H1 (cell line): ENCODE measurements around the gene PTPRG. TPM values are rescaled to one million over a fixed set of nuclear protein-coding genes. Genes with fewer than 3 reads are reported as not detected.

Experiments used
- CTCF ChIA-PET: fragments of 300-600 bp; sonication (Branson Sonifier 250); formaldehyde crosslinking; loops from one replicate; lab custom pipeline; 2021; ENCODE audit not compliant: partially characterized antibody; lab: Charles Lee
- POLR2A ChIA-PET: fragments of 300-600 bp; sonication (Branson Sonifier 250); formaldehyde crosslinking; loops from one replicate; lab custom pipeline; 2021; ENCODE audit warnings: inconsistent platforms; ENCODE audit not compliant: partially characterized antibody; lab: Charles Lee
- DNase-seq, 2 experiments: peaks; one replicate each; pipeline versions ENCODE4 v3.0.0 to v3.0.0-alpha.2; 2010 to 2022; ENCODE audit warnings: low spot score in 2 of 2, low read depth in 1 of 2, mixed read lengths in 1 of 2
- FAIRE-seq: peaks from 2 replicates; lab custom pipeline; 2011; peaks lifted over from hg19 to GRCh38; lab: Jason Lieb, UNC
- H2AFZ ChIP-seq: 2 replicates; pipeline ENCODE4 v1.8.1; 2012; ENCODE audit warnings: low read length, inconsistent platforms
- H2AK5ac ChIP-seq: 2 replicates; pipeline ENCODE4 v1.6.1; 2013; ENCODE audit warnings: low read depth, low read length
- H2BK120ac ChIP-seq: replicated peaks from 2 replicates; pipeline ENCODE3; 2013; ENCODE audit warnings: low read depth, low read length, inconsistent platforms
- H2BK12ac ChIP-seq: 2 replicates; pipeline ENCODE4 v1.6.1; 2013; ENCODE audit warnings: low read depth, low read length
- H2BK15ac ChIP-seq: 2 replicates; pipeline ENCODE4 v1.6.1; 2013; ENCODE audit warnings: low read length
- H2BK20ac ChIP-seq: 2 replicates; pipeline ENCODE4 v1.6.1; 2013; ENCODE audit warnings: low read length
- H2BK5ac ChIP-seq: 2 replicates; pipeline ENCODE4 v1.6.1; 2013; ENCODE audit warnings: low read depth, low read length
- H3K14ac ChIP-seq: 2 replicates; pipeline ENCODE4 v1.6.1; 2013; ENCODE audit warnings: inconsistent platforms; ENCODE audit not compliant: insufficient read length
- H3K18ac ChIP-seq: 2 replicates; pipeline ENCODE4 v1.6.1; 2013; ENCODE audit warnings: low read length; ENCODE audit errors: extremely low read depth
- H3K23ac ChIP-seq: 2 replicates; pipeline ENCODE4 v1.6.1; 2013; ENCODE audit warnings: inconsistent platforms; ENCODE audit not compliant: insufficient read length
- H3K23me2 ChIP-seq: 2 replicates; pipeline ENCODE4 v1.6.1; 2013; ENCODE audit warnings: low read depth, low read length
- H3K27ac ChIP-seq: 2 replicates; pipeline ENCODE4 v1.6.1; 2011; ENCODE audit warnings: low read depth, low read length, inconsistent platforms
- H3K27me3 ChIP-seq, 4 experiments: replicated peaks in 1 of 4; 1 replicate in 1 of 4; 2 replicates in 3 of 4; pipeline versions ENCODE4 v1.6.1 to v1.8.1; 2011 to 2013; ENCODE audit warnings: low read length in 3 of 4, mild to moderate bottlenecking in 3 of 4, inconsistent platforms in 2 of 4, mixed read lengths in 2 of 4, moderate library complexity in 1 of 4; ENCODE audit not compliant: control insufficient read depth in 3 of 4, insufficient read depth in 3 of 4; ENCODE audit errors: extremely low read depth in 1 of 4
- H3K36me3 ChIP-seq, 4 experiments: 2 replicates each; pipeline versions ENCODE4 v1.6.1 to v1.8.1; 2011 to 2013; ENCODE audit warnings: mild to moderate bottlenecking in 4 of 4, low read length in 3 of 4, moderate library complexity in 2 of 4, control low read depth in 1 of 4, inconsistent platforms in 1 of 4; ENCODE audit not compliant: insufficient read depth in 4 of 4, control insufficient read depth in 2 of 4
- H3K4ac ChIP-seq: replicated peaks from 2 replicates; pipeline ENCODE3; 2013; ENCODE audit warnings: low read length, low read depth, mixed read lengths, inconsistent platforms; ENCODE audit not compliant: insufficient read length
- H3K4me1 ChIP-seq, 4 experiments: replicated peaks in 1 of 4; 1 replicate in 1 of 4; 2 replicates in 3 of 4; pipeline versions ENCODE4 v1.6.1 to v1.8.1; 2011 to 2013; ENCODE audit warnings: low read length in 3 of 4, inconsistent platforms in 2 of 4, mixed read lengths in 1 of 4; ENCODE audit not compliant: insufficient read depth in 4 of 4, control insufficient read depth in 3 of 4
- H3K4me2 ChIP-seq, 2 experiments: 2 replicates each; pipeline versions ENCODE4 v1.6.1 to v1.8.1; 2011 to 2013; ENCODE audit warnings: low read depth in 2 of 2, low read length in 2 of 2, control low read depth in 1 of 2, inconsistent platforms in 1 of 2, mild to moderate bottlenecking in 1 of 2; ENCODE audit not compliant: insufficient read depth in 1 of 2
- H3K4me3 ChIP-seq, 4 experiments: fragments of 200-600, 300-600 bp in 1 of 4; sonication (generic), shearing (Covaris generic), sonication (Bioruptor Twin) in 1 of 4; 2 replicates each; pipeline versions ENCODE4 v1.5.1 to v1.8.1; 2011 to 2016; ENCODE audit warnings: low read length in 4 of 4, low read depth in 3 of 4, control low read depth in 2 of 4, inconsistent platforms in 2 of 4, mild to moderate bottlenecking in 2 of 4, mixed read lengths in 1 of 4, moderate library complexity in 1 of 4; ENCODE audit not compliant: insufficient read depth in 2 of 4; ENCODE audit errors: extremely low read depth in 1 of 4
- H3K56ac ChIP-seq: replicated peaks from 2 replicates; pipeline ENCODE3; 2013; ENCODE audit warnings: low read depth, mild to moderate bottlenecking, mixed read lengths, low read length, inconsistent platforms; ENCODE audit not compliant: insufficient read length
- H3K79me1 ChIP-seq: 2 replicates; pipeline ENCODE4 v1.6.1; 2013; ENCODE audit warnings: low read depth, low read length, control low read depth
- H3K79me2 ChIP-seq, 2 experiments: 2 replicates each; pipeline versions ENCODE4 v1.6.1 to v1.8.1; 2012 to 2013; ENCODE audit warnings: low read length in 2 of 2, mild to moderate bottlenecking in 2 of 2, inconsistent platforms in 1 of 2; ENCODE audit not compliant: insufficient read depth in 2 of 2, control insufficient read depth in 1 of 2
- H3K9ac ChIP-seq, 4 experiments: replicated peaks in 1 of 4; 1 replicate in 1 of 4; 2 replicates in 3 of 4; pipeline versions ENCODE4 v1.6.1 to v1.8.1; 2011 to 2013; ENCODE audit warnings: low read depth in 3 of 4, low read length in 3 of 4, control low read depth in 2 of 4, mild to moderate bottlenecking in 2 of 4, moderate library complexity in 2 of 4, inconsistent platforms in 1 of 4; ENCODE audit errors: extremely low read depth in 1 of 4
- H3K9me3 ChIP-seq, 2 experiments: 2 replicates each; pipeline versions ENCODE4 v1.6.1 to v1.8.1; 2012 to 2013; ENCODE audit warnings: mild to moderate bottlenecking in 2 of 2, moderate library complexity in 2 of 2, control low read depth in 1 of 2, inconsistent platforms in 1 of 2, low read depth in 1 of 2, low read length in 1 of 2, mixed read lengths in 1 of 2; ENCODE audit not compliant: insufficient read depth in 2 of 2
- H4K20me1 ChIP-seq, 2 experiments: replicated peaks in 1 of 2; 2 replicates each; pipeline versions ENCODE3 to v1.8.1; 2011 to 2013; ENCODE audit warnings: inconsistent platforms in 2 of 2, low read length in 2 of 2, mild to moderate bottlenecking in 1 of 2; ENCODE audit not compliant: insufficient read depth in 2 of 2, control insufficient read depth in 1 of 2
- H4K5ac ChIP-seq: 2 replicates; pipeline ENCODE4 v1.6.1; 2013; ENCODE audit warnings: low read length, low read depth, mixed read lengths, inconsistent platforms; ENCODE audit not compliant: insufficient read length
- H4K8ac ChIP-seq: 2 replicates; pipeline ENCODE4 v1.8.0; 2013; ENCODE audit warnings: mild to moderate bottlenecking, moderate library complexity, low read length, inconsistent platforms; ENCODE audit not compliant: insufficient read depth; ENCODE audit errors: extremely low read depth
- H4K91ac ChIP-seq: replicated peaks from 2 replicates; pipeline ENCODE3; 2013; ENCODE audit warnings: low read length, mixed read lengths, inconsistent platforms; ENCODE audit not compliant: insufficient read length
- CEBPB ChIP-seq: IDR thresholded peaks from 2 replicates; pipeline ENCODE4 v1.6.1; 2012; ENCODE audit warnings: low read depth, low read length
- MAFK ChIP-seq: IDR thresholded peaks from 2 replicates; pipeline ENCODE4 v1.6.1; 2012; ENCODE audit warnings: low read depth, mild to moderate bottlenecking, improper control_type of control experiment, low read length
- RAD21 ChIP-seq, 2 experiments: IDR thresholded peaks in 1 of 2; conservative IDR thresholded peaks in 1 of 2; 2 replicates each; pipeline ENCODE4 v1.6.1; 2011; ENCODE audit warnings: low read depth in 2 of 2, low read length in 2 of 2, improper control_type of control experiment in 1 of 2, inconsistent platforms in 1 of 2, mild to moderate bottlenecking in 1 of 2, moderate library complexity in 1 of 2
- WGBS, 2 experiments: shearing (Covaris generic) in 1 of 2; methylation state at CpG; one replicate each; pipeline versions ENCODE4 v1.1.6 to v1.1.7; 2013 to 2015; ENCODE audit warnings: low lambda C conversion rate in 2 of 2, mixed read lengths in 2 of 2, inconsistent platforms in 1 of 2, low coverage in 1 of 2, missing lambda C conversion rate in 1 of 2; ENCODE audit not compliant: insufficient replicate concordance in 2 of 2, insufficient coverage in 1 of 2, insufficient read length in 1 of 2; ENCODE audit errors: extremely low coverage in 1 of 2, missing lambda C conversion rate in 1 of 2; 5-methylcytosine and 5-hydroxymethylcytosine counted together
- polyA plus RNA-seq, 7 experiments: library from polyadenylated mRNA; depleted of rRNA in 3 of 7; stranded (reverse) in 5 of 7; unstranded in 2 of 7; fragments of >200 nt in 5 of 7; fragments of 200-250 nt in 2 of 7; gene quantifications; 1 replicate in 5 of 7; 2 replicates in 1 of 7; 4 replicates in 1 of 7; pipeline versions ENCODE4 v1.2.1 to v1.2.3, GENCODE V29; 2011 to 2013; ENCODE audit warnings: missing spikeins in 2 of 7, mixed read lengths in 2 of 7
- total RNA-seq: library from RNA; stranded (reverse); fragmentation: NEBNext Ultra II Directional; extraction: Animal tissue kit (Norgen Biotek cat#: 25700); gene quantifications from 2 replicates; pipeline ENCODE4 v1.2.1, GENCODE V29; 2021

PTPRG gene
- total and polyA plus RNA-seq, 2 of the 8 experiments (the other 6 are each of a cell fraction or from before 2014, with no cell fraction given) = 23.3 to 96.2 TPM

GRCh38 chr3:61877359-61878138 lies 316.2 kb downstream of the PTPRG start:
- no peak overlapping the region for H4K8ac ChIP-seq
- no peak overlapping the region for H2BK120ac ChIP-seq
- no peak overlapping the region for H4K5ac ChIP-seq
- H3K14ac ChIP-seq = no peak overlapping the region
- H2BK5ac ChIP-seq = no peak overlapping the region
- no peak overlapping the region for H2BK12ac ChIP-seq
- no peak overlapping the region for H4K91ac ChIP-seq
- no peak overlapping the region for H3K56ac ChIP-seq
- POLR2A ChIA-PET = interaction anchor here (0.6 to 1.4 kb wide), 2 partner anchors 316 to 693 kb away, joined by 4 read pairs; partner anchors contain the start of gene PTPRG
- H3K4me3 ChIP-seq = no peak overlapping the region
- no peaks in the 10 kb centered on the region for H3K27me3 ChIP-seq
- H2BK20ac ChIP-seq = no peak overlapping the region; the same call in 1 of the 2 replicates
- 76% methylated on average over 6 of the region's 6 CpGs; no CpG with 5 or more reads in 1 of the 2 experiments for WGBS, 2 experiments
- H3K4me2 ChIP-seq = no peak overlapping the region
- H3K9me3 ChIP-seq = no peaks in the 10 kb centered on the region
- peaks cover 0 to 97% of the 10 kb centered on the region in 2 experiments; a peak in 3 of 4 replicates for H3K79me2 ChIP-seq
- no peak overlapping the region for H3K18ac ChIP-seq
- no peak overlapping the region for H3K4ac ChIP-seq
- H3K23me2 ChIP-seq = no peaks in the 10 kb centered on the region
- DNase-seq (no peak), FAIRE-seq (no peak)
- no peaks in the 10 kb centered on the region for H3K36me3 ChIP-seq
- H4K20me1 ChIP-seq = peaks cover 1 to 6% of the 10 kb centered on the region in 2 experiments
- no peak overlapping the region for H3K23ac ChIP-seq
- CTCF ChIA-PET = interaction anchor here (1.3 to 1.7 kb wide), 4 partner anchors 12 to 94 kb away, joined by 3 to 5 read pairs (median 4); no protein-coding TSS in a partner anchor
- H3K27ac ChIP-seq = no peak overlapping the region
- peaks cover 2 to 42% (median 27%) of the 10 kb centered on the region in 4 experiments for H3K4me1 ChIP-seq
- H2BK15ac ChIP-seq = no peak overlapping the region
- no peak overlapping the region for H3K9ac ChIP-seq
- no peak overlapping the region for H2AFZ ChIP-seq
- TF ChIP-seq RAD21 (IDR thresholded peaks at IDR 0.05 in 1 of 2, conservative IDR thresholded peaks at IDR 0.05 in 1 of 2; ENCODE audit: low read depth in 2 of 2, low read length in 2 of 2) (peak in 1 of 2 experiments; percentile 24; a peak in 1 of 4 replicates), CEBPB (peak; percentile 48; the same call in 1 of the 2 replicates), MAFK (no peak)
- no peak overlapping the region for H2AK5ac ChIP-seq
- H3K79me1 ChIP-seq = no peaks in the 10 kb centered on the region
